Kidney epithelial cell (primary cell): ENCODE data around the gene PIK3CD. TPM values are rescaled to one million over a fixed set of nuclear protein-coding genes. Genes with fewer than 3 reads are reported as not detected.

ENCODE experiments used
- DNase-seq: peaks from one replicate; pipeline ENCODE4 v3.0.0-alpha.2; 2010; ENCODE audit warnings: low read depth
- H3K27me3 ChIP-seq: 2 replicates; pipeline ENCODE4 v1.6.0; 2011; ENCODE audit warnings: low read length; ENCODE audit not compliant: control insufficient read depth, insufficient read depth
- H3K36me3 ChIP-seq: 2 replicates; pipeline ENCODE4 v1.5.1; 2011; ENCODE audit warnings: low read length; ENCODE audit not compliant: control insufficient read depth, insufficient read depth
- H3K4me3 ChIP-seq: 2 replicates; pipeline ENCODE4 v1.5.1; 2011; ENCODE audit warnings: low read depth, mild to moderate bottlenecking, control low read depth, low read length
- CTCF ChIP-seq: IDR thresholded peaks from 2 replicates; pipeline ENCODE4 v1.5.1; 2011; ENCODE audit warnings: mild to moderate bottlenecking, moderate library complexity, low read length, control low read depth, inconsistent platforms; ENCODE audit not compliant: insufficient read depth, poor library complexity, severe bottlenecking
- total RNA-seq: library from RNA; depleted of rRNA; stranded (reverse); fragments of >200 nt; gene quantifications from 2 replicates; pipeline ENCODE4 v1.2.3, GENCODE V29; 2015

PIK3CD gene
- total RNA-seq, 1 donor from 2014 or later, result 40.7 TPM

DNA sequence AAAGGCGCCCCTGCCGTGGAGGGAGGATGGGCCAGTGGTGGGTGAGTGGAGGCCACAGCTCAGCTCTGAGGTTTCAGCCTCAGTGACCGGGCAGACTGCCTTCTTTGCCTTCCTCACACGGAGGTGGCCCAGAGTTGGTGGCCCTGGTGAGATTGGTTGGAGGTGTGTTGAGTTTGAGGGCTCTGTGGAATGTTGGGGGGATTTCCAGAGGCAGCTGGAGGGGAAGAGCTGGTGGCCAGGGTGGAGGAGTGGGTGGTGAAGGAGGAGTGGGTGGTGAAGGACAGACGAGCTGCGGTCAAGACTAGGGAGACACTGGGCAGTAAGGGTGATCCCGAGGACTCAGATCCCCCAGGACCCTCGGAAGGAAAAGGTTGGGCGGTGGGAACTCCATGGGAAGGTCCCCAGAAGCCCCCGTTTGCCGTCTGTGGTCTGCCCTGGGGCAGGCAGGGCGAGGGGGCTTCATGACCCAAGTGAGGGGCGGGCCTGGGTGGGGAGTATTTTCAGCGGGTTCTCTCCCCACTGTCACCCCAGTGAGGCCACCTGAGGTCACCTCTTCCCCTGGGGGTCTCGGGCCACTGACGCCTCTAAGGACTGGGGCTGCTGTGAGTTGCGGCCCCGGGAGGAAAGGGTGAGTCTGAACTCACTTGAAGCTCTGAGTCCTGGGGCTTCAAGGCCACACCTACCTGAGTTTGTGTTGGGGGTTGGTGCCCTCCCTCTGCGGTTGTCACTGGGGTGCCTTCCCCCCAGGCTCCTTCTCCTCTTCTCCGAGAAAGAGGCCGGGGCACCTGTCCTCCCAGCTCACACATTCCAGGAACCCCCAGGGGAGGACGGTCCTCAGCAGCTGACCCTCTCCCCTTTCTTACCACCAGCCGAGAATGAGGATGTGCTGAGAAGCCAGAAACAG lies 22.7 kb upstream of the PIK3CD start:
- Histone ChIP-seq H3K4me3 (no peak overlapping the region), H3K27me3 (no peaks in the 10 kb centered on the region), H3K36me3 (no peaks in the 10 kb centered on the region)
- TF ChIP-seq CTCF, result no peak
- DNase-seq, result no peak

DNA sequence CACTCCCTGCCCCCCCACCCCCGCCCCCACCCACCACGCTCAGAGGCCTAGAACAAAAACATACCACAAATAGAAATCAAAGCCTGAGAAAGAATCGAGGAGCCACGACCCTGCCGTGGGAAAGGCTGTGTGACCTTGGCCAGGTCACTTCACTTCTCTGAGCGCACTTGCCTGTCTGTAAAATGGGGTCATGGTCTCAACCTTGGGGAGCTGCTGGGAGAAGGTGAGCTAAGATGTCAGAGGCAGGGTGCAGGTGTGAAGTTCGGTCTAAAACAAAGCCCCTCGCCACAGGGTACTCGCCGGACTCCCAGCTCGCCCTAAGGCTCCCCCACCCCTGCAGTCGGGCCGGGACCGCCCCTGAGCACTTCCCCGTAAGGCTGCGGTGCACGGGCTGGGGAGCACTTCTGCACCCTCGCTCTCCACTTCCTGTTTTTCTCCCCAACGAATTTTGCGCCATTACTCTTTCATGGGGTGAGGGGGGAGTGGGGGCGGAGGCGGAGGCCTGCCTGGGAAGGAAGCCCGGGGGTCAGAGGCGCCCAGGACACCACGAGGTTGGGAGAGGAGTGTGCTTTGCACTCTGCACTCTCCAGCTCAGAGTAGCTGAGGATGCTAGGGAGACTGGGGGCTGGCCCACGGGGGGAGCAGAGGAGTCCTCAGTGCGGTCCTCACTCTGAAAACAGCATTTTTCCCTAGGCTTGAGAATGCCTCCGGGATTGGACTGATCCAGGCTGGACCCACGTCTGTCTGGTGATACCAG lies 21.9 kb upstream of the PIK3CD start:
- DNase-seq, result no peak
- no peaks in the 10 kb centered on the region for H3K27me3 ChIP-seq
- H3K4me3 ChIP-seq, result no peak overlapping the region
- no peak for TF ChIP-seq CTCF
- no peaks in the 10 kb centered on the region for H3K36me3 ChIP-seq

GRCh38 chr1:9630331-9631111 lies 21.0 kb upstream of the PIK3CD start:
- no peak for DNase-seq
- no peak overlapping the region for H3K4me3 ChIP-seq
- H3K36me3 ChIP-seq, result no peaks in the 10 kb centered on the region
- no peak for TF ChIP-seq CTCF
- no peaks in the 10 kb centered on the region for H3K27me3 ChIP-seq

DNA sequence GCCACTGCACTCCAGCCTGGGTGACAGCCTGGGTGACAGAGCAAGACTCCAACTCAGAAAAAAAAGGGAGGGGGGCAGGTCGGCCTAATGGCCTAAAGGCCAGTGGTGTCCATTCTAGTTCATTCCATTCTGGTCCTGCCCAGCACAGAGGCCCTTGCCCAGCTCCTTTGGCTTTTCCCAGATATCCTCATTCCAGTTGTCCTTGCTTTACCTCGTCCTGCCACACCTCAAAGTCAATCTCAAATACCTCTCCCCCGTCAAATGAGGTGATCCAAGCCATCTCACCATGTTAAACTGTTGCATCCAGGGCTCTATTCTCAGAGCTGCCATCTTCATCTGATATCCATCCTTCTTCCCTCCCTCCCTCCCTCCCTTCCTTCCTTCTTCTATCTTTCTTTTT lies 19.9 kb upstream of the PIK3CD start:
- DNase-seq, result no peak
- no peak for TF ChIP-seq CTCF
- no peaks in the 10 kb centered on the region for H3K36me3 ChIP-seq
- H3K4me3 ChIP-seq, result no peak overlapping the region
- no peaks in the 10 kb centered on the region for H3K27me3 ChIP-seq

GRCh38 chr1:9633493-9633892 lies 18.0 kb upstream of the PIK3CD start:
- no peaks in the 10 kb centered on the region for H3K36me3 ChIP-seq
- no peaks in the 10 kb centered on the region for H3K27me3 ChIP-seq
- no peak for DNase-seq
- no peak overlapping the region for H3K4me3 ChIP-seq
- no peak for TF ChIP-seq CTCF
